ENCODE results near the gene HRC. TPM values are rescaled to one million over a fixed set of nuclear protein-coding genes. Genes with fewer than 3 reads are reported as not detected.
"Not testable (repeated sequence)": the region's sequence is repeated elsewhere in the genome, so short reads cannot be mapped to it uniquely, and the experiment has no call there.

HRC gene, protein sequence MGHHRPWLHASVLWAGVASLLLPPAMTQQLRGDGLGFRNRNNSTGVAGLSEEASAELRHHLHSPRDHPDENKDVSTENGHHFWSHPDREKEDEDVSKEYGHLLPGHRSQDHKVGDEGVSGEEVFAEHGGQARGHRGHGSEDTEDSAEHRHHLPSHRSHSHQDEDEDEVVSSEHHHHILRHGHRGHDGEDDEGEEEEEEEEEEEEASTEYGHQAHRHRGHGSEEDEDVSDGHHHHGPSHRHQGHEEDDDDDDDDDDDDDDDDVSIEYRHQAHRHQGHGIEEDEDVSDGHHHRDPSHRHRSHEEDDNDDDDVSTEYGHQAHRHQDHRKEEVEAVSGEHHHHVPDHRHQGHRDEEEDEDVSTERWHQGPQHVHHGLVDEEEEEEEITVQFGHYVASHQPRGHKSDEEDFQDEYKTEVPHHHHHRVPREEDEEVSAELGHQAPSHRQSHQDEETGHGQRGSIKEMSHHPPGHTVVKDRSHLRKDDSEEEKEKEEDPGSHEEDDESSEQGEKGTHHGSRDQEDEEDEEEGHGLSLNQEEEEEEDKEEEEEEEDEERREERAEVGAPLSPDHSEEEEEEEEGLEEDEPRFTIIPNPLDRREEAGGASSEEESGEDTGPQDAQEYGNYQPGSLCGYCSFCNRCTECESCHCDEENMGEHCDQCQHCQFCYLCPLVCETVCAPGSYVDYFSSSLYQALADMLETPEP
- not detected for total RNA-seq

- ChIA-PET CTCF (interaction anchor here (0.8 kb wide), 1 partner anchor 43 kb away, joined by 4 read pairs; no protein-coding TSS in a partner anchor), POLR2A (no interaction called here)
These were observed at the start of gene HRC for GRCh38 chr19:49155005-49155819. Gene HRC (minus strand): TSS chr19:49155396. CDS start chr19:49155237, 159 bp downstream.

- ChIA-PET CTCF (no interaction called here), POLR2A (no interaction called here)
These were observed 45.8 kb upstream of the HRC start for GRCh38 chr19:49201042-49201441.

GRCh38 chr19:49200238-49200862 is 45.2 kb upstream of the HRC start:
- ChIA-PET POLR2A (no interaction called here), CTCF (interaction anchor here (0.6 to 1.9 kb wide), 2 partner anchors 13 to 599 kb away, joined by 5 to 11 read pairs; no protein-coding TSS in a partner anchor)

DNA sequence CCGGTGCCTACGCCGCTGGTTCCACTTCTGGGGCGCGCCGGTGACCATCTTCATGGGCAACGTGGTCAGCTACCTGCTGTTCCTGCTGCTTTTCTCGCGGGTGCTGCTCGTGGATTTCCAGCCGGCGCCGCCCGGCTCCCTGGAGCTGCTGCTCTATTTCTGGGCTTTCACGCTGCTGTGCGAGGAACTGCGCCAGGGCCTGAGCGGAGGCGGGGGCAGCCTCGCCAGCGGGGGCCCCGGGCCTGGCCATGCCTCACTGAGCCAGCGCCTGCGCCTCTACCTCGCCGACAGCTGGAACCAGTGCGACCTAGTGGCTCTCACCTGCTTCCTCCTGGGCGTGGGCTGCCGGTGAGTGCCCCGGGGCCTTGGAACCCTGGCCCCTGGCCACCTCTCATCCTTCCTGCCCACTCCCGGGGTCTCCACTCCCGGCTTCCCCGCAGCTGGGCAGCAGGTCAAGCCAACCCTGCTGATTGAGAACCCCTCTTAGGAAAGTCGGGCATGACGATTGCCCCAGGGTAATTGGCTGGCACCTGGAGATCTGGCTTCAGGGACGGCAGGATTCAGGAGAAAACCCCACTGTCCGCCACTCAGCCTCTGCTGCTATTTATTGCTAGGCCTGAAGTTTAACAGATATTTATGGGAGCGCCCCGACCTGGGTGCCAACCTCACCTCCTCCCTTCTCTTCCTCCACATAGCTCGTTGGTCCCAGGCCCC is 41.5 kb upstream of the HRC start:
- CTCF ChIA-PET, result interaction anchor here (1.3 kb wide), 1 partner anchor 47 kb away, joined by 3 read pairs; no protein-coding TSS in a partner anchor
- POLR2A ChIA-PET, result no interaction called here

GRCh38 chr19:49194408-49194807 is 39.2 kb upstream of the HRC start:
- ChIA-PET POLR2A (no interaction called here), CTCF (interaction anchor here (0.5 to 1.0 kb wide), 2 partner anchors 14 to 34 kb away, joined by 3 read pairs; no protein-coding TSS in a partner anchor)

GRCh38 chr19:49193822-49194394 is 38.7 kb upstream of the HRC start:
- ChIA-PET POLR2A (no interaction called here), CTCF (interaction anchor here (0.5 kb wide), 1 partner anchor 34 kb away, joined by 3 read pairs; no protein-coding TSS in a partner anchor)

DNA sequence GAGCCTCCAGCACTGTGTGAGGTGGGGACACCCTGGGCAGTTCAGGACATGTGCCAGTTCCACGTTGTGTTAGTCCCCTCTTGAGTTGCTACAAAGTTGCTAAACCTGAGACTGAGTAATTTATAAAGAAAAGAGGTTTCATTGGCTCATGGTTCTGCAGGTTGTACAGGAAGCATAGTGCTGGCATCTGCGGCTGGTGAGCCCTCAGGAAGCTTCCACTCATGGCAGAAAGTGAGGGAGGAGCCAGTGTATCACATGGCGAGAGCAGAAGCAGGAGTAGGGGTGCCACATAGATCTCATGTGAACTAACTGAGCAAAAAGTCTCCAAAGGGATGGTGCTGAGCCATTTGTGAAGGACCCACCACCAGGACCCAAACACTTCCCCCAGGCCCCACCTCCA is 35.6 kb upstream of the HRC start:
- CTCF ChIA-PET, result no interaction called here
- POLR2A ChIA-PET, result no interaction called here

- POLR2A ChIA-PET, result no interaction called here
- CTCF ChIA-PET, result no interaction called here
These were observed 34.1 kb upstream of the HRC start for GRCh38 chr19:49189259-49189658.

DNA sequence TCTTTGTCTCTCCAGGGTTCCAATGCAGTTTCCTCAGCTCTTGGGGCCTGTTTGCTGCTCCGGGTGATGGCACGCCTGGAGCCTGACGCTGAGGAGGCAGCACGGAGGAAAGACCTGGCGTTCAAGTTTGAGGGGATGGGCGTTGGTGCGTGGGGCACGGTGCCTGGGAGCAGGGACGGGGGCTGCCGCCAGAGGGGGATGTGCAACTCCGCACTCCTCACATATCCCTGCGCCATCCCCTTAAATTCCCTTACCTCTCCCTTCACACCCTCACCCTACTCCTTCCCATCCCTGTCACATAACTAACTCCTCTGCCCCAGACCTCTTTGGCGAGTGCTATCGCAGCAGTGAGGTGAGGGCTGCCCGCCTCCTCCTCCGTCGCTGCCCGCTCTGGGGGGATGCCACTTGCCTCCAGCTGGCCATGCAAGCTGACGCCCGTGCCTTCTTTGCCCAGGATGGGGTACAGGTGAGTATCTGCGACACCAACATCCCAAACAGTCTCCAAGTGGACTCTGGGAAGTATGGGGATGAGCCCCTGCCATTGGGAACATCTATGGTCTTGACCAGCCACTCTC is 33.5 kb upstream of the HRC start:
- CTCF ChIA-PET, result interaction anchor here (2.9 kb wide), 1 partner anchor 10 kb away, joined by 11 read pairs; no protein-coding TSS in a partner anchor
- POLR2A ChIA-PET, result no interaction called here

GRCh38 chr19:49186108-49186507 is 30.9 kb upstream of the HRC start:
- ChIA-PET POLR2A (no interaction called here), CTCF (interaction anchor here (0.8 to 2.9 kb wide), 2 partner anchors 10 to 13 kb away, joined by 5 to 11 read pairs; no protein-coding TSS in a partner anchor)

DNA sequence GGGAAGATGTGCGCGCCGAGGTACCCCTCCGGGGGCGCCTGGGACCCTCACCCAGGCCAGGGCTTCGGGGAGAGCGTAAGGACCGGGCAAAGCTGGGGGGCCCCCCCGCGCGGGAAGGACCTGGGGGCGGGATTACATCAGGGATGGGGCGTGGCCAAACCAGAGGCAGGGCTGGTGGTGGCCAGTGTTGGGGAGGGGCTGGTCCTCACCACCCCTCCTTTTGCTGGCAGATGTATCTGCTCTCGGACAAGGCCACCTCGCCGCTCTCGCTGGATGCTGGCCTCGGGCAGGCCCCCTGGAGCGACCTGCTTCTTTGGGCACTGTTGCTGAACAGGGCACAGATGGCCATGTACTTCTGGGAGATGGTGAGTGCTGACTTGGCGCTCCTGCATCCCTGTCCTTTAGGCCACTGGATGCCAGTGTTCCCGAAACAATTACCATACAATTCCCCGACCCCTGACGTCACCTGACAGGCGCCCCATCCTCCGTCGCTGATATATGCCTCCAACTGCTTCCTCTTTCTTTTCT is 27.7 kb upstream of the HRC start:
- POLR2A ChIA-PET, result no interaction called here
- CTCF ChIA-PET, result no interaction called here

DNA sequence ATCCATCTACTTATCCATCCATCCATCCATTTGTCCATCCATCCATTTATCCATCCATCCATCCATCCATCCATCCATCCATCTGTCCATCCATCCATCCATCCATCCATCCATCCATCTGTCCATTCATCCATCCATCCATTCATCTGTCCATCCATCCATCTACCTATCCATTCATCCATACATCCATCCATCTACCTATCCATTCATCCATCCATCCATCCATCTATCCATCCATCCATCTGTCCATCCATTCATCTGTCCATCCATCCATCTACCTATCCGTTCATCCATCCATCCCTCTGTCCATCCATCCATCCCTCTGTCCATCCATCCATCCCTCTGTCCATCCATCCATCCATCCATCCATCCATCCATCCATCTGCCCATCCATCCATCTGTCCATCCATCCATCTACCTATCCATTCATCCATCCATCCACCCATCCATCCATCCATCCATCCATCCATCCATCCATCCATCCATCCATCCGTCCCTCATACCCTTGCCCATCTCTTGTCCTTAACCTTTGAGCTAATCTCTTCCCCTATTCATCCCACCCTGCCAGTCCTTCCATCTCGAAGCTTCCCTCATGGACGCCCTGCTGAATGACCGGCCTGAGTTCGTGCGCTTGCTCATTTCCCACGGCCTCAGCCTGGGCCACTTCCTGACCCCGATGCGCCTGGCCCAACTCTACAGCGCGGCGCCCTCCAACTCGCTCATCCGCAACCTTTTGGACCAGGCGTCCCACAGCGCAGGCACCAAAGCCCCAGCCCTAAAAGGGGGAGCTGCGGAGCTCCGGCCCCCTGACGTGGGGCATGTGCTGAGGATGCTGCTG is 27.0 kb upstream of the HRC start:
- CTCF ChIA-PET, POLR2A ChIA-PET: not testable (repeated sequence)

- ChIA-PET POLR2A (no interaction called here), CTCF (no interaction called here)
These were observed 25.5 kb upstream of the HRC start for GRCh38 chr19:49180659-49181058.

- CTCF ChIA-PET, result no interaction called here
These were observed 18.0 kb upstream of the HRC start for GRCh38 chr19:49173198-49173597.

GRCh38 chr19:49168421-49168820 is 13.2 kb upstream of the HRC start:
- CTCF ChIA-PET, result interaction anchor here (0.5 kb wide), 1 partner anchor 34 kb away, joined by 3 read pairs; no protein-coding TSS in a partner anchor
- POLR2A ChIA-PET, result no interaction called here

More at GRCh38 chr19:49173198-49173597, 18.0 kb upstream of the HRC start:
- POLR2A ChIA-PET, result no interaction called here

- POLR2A ChIA-PET, result no interaction called here
- CTCF ChIA-PET, result interaction anchor here (0.5 kb wide), 1 partner anchor 34 kb away, joined by 3 read pairs; no protein-coding TSS in a partner anchor
These were observed 12.7 kb upstream of the HRC start for GRCh38 chr19:49167857-49168409.

DNA sequence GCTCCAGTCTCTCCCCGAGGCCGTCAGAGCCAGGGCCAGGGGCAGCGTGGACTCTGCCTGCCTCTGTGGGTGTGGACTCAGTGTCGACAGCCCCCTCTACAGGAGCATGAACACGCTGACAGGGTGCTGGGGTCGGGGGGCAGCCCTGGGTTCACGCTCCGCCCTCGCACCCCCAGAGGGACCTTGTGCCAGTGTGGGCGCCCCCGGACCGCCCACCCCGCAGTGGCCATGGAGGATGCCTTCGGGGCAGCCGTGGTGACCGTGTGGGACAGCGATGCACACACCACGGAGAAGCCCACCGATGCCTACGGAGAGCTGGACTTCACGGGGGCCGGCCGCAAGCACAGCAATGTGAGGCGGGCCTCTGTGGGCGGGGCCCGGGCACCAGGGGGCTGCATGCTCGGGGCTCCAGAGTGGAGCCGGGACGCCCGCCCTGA is 10.7 kb upstream of the HRC start:
- CTCF ChIA-PET, result no interaction called here

More for the DNA sequence above, 10.7 kb upstream of the HRC start:
- POLR2A ChIA-PET, result no interaction called here
